ENCODE measurements around the gene PACSIN1.

The PACSIN1 gene

DNA sequence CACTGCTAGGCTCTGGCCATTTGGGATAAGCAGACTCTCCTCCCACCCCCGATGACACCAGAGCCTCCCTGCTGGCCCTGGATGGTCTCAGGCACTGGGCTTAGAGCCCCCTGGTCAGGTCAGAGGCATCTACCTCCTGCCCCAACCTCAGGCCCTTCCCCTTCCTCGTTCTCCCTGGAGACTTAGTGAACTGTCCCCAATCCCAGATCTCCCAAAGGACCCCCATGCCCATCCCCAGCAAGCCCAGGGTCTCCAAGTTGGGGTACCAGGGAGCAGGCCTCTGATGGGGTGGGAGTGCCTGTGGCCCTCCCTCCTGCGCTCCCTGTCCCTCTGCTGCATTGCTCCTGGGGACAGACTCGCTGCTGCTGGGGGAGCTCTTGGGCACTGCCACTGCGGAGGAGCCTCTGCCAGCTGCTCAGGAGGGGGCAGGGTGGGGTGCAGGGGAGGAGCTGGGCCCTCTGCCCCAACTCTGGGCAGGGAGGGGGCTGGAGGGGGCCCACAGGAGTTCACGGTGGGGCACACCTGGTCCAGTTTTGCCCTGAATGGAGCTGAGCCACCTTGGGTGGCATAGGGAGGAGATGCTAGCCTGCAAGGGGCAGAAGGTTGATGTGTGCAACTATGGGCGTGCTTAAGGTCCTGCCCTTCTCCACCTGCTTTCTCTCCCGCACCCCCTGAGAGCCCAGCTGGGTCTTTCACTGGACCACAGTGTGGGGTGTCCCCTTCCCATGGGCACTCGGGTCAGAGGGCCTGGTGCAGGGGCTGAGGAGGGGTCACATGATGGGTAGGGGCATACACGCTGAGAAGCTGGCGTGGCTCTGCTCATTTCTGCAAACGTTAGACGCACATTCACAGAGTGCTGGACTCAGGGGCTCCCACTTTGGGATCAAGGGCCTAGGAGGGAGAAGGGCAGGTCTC, 49.9 kb downstream of the PACSIN1 start:
- DNase-seq: no peak

DNA sequence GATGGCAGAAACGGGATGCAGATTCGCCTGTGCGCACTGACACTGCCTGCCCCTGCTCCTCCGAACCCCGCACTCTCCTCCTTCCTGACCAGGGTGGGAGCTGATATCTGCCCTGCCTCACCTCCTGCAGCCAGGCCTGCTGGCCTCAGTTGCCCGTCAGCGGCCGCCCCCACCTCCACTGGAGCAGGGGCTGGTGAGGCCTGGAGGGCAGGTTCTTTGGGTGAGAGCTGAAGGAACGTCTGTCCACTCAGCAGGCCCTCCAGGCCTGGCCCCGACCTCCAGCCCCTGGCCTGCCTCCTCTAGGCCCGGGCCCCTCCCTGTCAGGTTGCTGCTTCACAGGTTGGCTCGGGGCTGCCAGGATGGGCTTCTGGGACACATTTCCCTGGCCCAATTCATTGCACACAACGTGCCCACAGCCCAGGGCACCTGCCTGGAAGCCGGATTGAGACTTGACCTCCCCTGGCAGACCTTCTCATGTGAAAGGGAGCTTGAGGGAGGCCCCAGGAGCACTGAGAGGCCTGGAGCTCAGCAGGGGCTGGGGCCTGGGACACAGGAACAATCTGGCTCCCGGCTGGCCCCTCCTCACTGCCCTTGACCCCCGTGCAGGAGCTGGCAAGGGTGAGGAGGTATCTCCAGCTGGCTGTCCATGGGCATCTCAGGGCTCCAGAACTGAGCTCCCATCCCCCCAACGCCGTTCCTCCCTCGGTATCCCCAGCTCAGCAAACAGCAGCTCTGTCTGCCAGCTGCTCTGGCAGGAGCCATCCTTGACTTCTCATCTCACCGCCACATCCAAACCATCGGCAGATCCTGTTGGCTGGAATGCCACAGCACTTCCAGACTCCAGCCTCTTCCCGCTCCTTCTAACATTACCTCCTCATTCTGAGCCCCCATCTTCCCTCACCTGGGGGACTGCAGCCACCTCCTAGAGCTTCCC, 50.8 kb downstream of the PACSIN1 start:
- no peak for DNase-seq

- no peak for DNase-seq
Measured at GRCh38 chr6:34517461-34517881, 51.6 kb downstream of the PACSIN1 start.

DNA sequence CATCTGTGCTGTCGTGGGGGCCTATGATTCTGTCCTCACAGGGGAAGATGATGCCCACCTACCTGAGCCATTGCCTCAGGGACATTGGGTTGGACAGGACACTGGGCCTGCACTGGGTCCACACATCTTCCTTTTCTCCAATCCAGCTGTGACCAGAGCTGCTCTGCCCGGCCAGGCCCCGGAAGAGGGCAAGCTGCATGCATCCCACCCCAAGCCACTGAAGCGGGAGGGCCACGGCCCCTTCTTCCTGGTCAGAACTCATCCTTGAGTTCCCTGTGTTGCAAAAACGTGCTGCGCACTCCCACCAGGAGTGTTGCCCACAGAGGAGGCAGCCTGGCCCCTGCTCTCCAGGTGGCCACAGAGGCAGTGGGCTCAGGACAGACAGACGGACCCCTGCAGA, 52.1 kb downstream of the PACSIN1 start:
- no peak for DNase-seq

DNA sequence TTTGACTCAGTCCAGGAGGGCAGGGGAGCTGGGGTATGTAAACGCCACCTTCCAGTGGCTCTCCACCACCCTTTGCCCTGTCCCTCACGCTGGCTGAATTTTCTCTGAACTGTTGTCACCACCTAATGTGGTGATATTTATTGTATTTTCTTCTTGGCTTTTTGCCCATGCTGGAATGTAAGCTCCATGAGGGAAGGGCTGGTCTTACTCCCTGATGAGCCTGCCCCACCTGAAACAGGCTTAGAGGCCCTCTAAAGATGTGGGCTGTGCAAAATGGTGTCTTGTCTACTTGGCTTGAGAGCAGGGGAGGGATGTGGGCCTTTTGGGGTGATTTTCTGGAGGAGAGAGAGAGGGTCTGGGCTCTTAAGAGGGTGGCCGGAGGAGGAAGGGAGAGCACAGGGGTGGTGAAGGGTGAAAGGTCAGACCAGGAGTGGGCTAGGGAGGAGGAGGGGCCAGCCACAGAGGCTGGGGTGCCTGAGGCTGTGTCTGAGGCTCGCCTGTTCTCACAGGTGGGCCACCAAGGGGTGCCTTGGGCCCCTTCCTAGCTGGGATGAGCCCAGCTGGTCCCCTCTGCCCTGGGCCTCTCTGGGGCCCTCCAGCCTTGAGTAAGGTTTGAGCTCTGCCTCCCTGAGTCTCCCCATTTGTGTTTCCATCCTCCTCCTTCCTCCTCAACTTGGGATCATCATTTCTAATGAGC, 52.9 kb downstream of the PACSIN1 start:
- no peak for DNase-seq

GRCh38 chr6:34519971-34520644, 54.2 kb downstream of the PACSIN1 start:
- no peak for DNase-seq

DNA sequence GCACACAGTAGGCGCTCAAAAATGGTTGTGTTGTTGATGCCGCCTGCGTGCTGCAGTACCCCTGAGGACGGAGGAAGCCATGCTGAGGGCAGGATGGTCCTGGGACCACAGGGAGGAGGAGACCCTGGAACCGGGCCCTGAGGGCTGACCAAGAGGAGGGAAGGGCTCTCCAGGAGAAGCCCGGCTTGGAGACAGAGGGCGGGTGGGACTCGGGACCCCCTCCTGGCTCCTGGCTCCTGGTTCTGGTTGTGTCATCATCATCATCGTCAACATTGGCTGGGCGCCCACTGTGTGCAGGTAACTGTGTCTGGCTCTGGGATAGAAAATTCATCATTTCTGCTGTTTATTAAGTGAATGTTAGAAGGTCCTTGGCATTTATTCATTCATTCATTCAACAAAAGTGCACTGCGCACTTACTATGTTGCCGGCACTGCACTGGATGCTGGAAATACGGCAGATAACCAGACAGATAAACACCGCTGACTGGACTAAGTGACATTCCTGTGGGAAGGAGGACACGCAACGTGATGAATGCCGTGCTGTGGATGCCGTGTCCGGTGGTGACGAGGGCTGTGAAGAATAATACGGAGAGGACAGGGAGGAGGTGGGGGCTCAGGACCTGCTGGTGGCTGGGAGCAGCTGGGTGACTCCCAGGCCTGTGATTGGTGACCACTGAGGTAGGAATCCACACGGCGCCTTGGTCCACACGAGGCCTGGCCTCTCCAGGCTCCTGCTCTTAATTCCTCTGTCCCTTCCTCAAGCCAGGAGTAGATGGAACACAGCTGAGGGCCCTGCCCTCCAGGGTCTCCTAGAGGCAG, 55.0 kb downstream of the PACSIN1 start:
- DNase-seq: no peak

DNA sequence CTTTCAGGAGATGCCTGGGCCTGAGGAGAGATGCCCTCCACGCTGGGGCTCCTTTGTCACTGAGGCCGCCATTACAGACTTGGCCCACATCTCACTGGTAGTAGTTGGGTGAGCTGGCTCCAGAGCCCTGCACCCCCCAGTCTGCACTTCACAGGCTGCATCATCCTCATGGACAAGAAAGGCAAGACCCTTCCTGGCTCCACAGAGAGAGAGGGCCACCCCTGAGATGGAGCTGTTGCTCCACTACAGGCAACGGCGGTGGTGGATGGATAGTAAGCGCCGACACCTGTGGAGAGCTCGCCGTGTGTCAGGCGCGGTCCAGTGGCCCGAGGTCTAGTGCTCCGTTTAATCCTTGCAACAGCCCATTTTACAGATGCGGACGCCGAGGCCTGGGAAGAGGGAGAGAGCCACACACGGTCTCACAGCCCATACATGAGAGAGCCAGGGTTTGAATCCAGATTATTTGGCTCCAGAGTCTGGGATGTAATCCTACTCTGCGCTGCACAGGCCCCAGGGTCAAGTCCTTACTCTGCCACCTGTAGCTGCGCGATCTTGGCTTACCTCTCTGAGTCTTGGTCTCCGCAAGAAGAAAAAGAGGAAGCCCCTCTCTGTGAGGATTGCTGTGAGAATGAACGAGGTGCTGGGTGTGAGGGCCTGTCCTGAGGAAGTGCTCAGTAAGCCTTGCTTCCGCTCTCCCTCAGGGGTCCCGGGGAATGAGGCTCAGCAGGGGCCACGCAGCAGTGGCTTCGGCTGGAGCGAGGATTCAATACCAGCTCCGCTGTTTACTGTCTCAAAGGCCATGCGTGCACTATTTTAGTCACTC, 55.8 kb downstream of the PACSIN1 start:
- no peak for DNase-seq

DNA sequence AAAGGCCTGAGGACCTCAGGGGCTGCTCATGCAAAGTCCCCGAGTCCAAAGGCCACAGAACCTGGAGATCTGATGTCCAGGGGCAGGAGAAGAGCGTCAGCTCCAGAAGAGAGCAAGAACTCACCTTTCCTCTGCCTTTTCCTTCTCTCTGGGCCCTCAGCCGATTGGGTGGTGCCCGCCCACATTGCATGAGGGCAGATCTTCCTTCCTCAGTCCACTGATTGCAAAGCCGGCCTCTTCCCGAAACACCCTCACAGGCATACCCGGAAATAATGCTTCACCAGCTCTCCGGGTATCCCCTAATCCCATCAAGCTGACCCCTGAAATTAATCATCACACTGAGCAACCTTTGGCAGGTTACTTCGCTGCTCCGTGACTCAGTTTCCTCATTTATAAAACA, 56.9 kb downstream of the PACSIN1 start:
- no peak for DNase-seq

DNA sequence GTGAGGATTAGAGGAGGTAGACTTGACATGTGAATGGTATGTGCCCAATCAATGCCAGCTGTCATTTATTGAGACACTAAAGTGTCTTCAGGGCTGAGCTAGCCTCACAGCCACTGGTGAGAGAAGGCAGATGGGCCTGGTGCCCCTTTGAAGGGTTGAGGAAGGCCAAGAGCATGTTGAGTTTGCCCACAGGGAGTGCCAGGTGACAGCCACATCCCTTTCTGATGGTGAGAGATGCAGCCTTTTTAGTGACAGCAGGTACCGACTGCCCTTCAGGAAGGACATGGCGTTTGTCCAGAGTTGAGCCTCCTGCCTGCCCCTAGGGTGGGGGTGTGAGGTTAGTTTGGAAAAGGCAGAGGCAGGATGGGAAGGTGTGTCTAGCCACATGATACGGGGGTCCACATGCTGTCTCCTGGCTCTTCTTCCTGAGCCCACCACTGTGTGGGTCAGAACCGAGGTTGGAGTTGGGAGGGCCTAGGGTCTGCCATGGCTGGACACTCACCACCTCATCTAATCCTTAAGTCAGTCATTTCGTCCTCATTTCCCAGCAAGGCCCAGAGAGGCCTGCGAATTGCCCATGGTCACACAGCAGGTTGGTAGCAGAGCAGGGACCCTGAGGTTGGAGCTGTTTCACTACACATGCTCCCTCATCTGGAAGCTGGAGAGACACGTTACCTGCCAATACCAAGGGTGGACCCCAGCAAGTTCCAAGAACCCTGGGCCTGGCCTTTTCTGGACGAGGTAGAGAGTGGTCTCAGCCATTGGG, 57.7 kb downstream of the PACSIN1 start:
- DNase-seq: no peak

DNA sequence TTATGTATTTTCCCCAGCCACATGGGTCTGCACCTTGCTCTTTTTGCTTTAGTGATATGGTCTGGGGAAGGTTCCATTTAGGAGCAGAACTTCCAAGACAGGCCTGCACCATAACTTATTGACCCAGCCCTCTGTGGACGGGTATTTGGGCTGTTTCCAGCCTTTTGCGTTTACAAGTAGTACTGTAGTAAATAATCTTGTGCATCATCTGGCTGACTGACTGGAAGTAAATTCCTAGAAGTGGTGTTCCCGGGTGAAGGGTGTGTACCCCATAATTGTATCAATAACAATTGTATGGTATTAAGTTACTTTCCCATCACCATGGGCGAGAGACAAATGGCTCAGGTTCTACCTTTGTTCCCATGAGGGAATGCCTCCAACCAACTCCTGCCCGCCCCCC, 58.6 kb downstream of the PACSIN1 start:
- no peak for DNase-seq

DNA sequence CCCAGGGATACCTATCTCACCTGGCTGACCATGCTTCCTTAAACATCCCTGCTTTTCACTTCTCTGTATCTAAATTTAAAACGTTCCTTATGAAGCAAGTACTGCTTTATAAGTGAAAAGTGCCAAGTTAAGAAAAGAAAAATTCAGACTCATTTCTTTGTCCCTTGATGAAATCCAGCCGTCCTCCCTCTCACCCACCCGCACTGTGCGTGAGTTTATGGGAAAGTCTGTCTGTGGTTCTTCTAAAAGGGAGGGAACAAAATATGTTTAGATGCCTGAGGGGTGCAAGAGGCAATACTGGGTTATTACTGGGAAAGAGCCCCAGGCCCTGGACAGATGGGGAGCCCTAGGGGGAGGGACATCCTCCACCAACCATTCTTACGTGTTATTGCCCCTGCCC, 59.1 kb downstream of the PACSIN1 start:
- no peak for DNase-seq

DNA sequence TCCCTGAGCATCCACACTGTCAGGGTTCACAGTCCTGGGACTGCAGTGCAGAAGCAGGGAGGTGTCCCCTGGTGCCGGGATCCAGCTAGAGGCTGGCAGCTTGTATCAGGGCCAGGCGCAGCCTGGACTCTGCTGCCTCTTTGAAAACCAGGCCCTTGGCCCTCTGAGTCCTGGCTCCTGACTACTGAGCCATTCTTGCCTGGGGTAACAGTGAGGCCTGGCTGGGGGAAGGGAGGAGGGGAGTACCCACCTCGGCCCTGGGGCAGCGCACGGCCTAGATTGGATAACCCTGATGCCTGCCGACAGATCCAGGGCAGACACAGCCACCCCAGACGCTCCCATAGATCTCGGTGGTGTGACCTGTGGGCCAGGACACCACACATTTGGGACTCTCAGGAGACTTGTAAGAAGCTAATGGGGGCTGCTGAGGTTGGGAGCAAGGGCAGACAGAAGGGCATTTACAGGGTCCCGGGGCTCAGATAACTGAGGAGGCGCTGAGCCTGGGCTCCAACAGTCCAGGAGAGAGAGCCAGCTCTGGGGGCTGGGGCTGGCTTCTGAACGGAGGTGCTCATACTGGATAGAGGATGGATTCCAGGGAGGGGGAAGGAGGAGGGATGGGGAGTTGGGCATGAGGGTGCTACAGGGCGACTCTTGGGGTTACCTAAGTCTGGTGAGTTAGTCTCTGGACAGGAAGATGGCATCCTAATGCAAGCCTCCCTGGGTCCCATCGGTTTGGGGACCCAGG, 59.7 kb downstream of the PACSIN1 start:
- DNase-seq: no peak

GRCh38 chr6:34526241-34526972, 60.5 kb downstream of the PACSIN1 start:
- DNase-seq: no peak

GRCh38 chr6:34526992-34527728, 61.3 kb downstream of the PACSIN1 start:
- peak; percentile 98 for DNase-seq

- no peak for DNase-seq
Measured at GRCh38 chr6:34527751-34528670, 62.1 kb downstream of the PACSIN1 start.
